Activated CD8-positive, alpha-beta memory T cell treated with anti-CD3 and anti-CD28 coated beads for 36 hours (primary cell): ENCODE data around the gene ETS1. TPM values are rescaled to one million over a fixed set of nuclear protein-coding genes. Genes with fewer than 3 reads are reported as not detected.

Experiments used
- CTCF ChIA-PET: fragments of 350-600 bp; sonication (Branson Sonifier 250); formaldehyde crosslinking; loops from one replicate; lab custom pipeline; 2021; ENCODE audit warnings: antibody characterized with exemption; lab: Charles Lee
- POLR2A ChIA-PET: fragments of 350-600 bp; sonication (Branson Sonifier 250); formaldehyde crosslinking; loops from one replicate; lab custom pipeline; 2021; ENCODE audit warnings: antibody characterized with exemption; lab: Charles Lee
- total RNA-seq, 2 experiments: library from RNA; stranded (reverse); gene quantifications; one replicate each; pipeline ENCODE4 v1.2.3, GENCODE V29; 2021

ETS1 gene
- total RNA-seq, 2 experiments from 2014 or later: 417 to 420 TPM

DNA sequence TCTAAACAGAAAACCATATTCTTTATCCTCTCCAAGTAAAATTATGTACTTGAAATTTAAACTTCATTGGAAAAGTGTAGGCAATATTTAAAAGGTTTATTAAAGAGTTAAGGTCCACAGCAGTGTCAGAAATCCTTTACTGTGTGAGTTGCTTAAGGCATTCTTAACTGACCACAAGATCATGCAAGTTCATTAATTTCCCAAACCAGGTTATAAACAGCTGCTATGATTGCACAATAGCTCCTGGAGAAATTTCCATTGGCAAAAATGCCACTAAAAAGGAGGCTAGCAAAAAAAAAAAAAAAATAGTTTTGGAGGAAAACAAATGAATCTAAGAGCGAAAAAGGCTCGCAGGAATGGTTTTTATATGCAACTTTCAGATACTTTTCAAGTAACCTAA, 106.2 kb downstream of the ETS1 start:
- CTCF ChIA-PET: interaction anchor here (0.7 to 2.0 kb wide), 2 partner anchors 16 to 220 kb away, joined by 3 to 5 read pairs; no protein-coding TSS in a partner anchor

GRCh38 chr11:128480665-128481064, 106.7 kb downstream of the ETS1 start:
- ChIA-PET CTCF (interaction anchor here (0.7 to 1.3 kb wide), 3 partner anchors 10 to 220 kb away, joined by 3 to 4 read pairs (median 3); no protein-coding TSS in a partner anchor), POLR2A (interaction anchor here (0.7 to 2.3 kb wide), 6 partner anchors 38 to 301 kb away, joined by 3 to 12 read pairs (median 3); no protein-coding TSS in a partner anchor)

More for the DNA sequence above, 106.2 kb downstream of the ETS1 start:
- POLR2A ChIA-PET: interaction anchor here (0.7 to 2.7 kb wide), 6 partner anchors 14 to 300 kb away, joined by 3 to 12 read pairs (median 4); no protein-coding TSS in a partner anchor

- ChIA-PET POLR2A (interaction anchor here (0.6 to 1.2 kb wide), 4 partner anchors 36 to 207 kb away, joined by 3 to 4 read pairs (median 4); no protein-coding TSS in a partner anchor), CTCF (interaction anchor here (0.6 to 1.3 kb wide), 3 partner anchors 10 to 157 kb away, joined by 3 to 4 read pairs (median 3); no protein-coding TSS in a partner anchor)
These were observed 107.3 kb downstream of the ETS1 start for GRCh38 chr11:128480066-128480465.

- POLR2A ChIA-PET: interaction anchor here (0.7 to 1.2 kb wide), 2 partner anchors 37 to 42 kb away, joined by 4 read pairs; no protein-coding TSS in a partner anchor
- CTCF ChIA-PET: interaction anchor here (1.3 kb wide), 1 partner anchor 11 kb away, joined by 6 read pairs; no protein-coding TSS in a partner anchor
These were observed 108.2 kb downstream of the ETS1 start for GRCh38 chr11:128479144-128479543.

- ChIA-PET CTCF (interaction anchor here (1.3 kb wide), 1 partner anchor 10 kb away, joined by 6 read pairs; no protein-coding TSS in a partner anchor), POLR2A (no interaction called here)
These were observed 109.1 kb downstream of the ETS1 start for GRCh38 chr11:128478305-128478704.

DNA sequence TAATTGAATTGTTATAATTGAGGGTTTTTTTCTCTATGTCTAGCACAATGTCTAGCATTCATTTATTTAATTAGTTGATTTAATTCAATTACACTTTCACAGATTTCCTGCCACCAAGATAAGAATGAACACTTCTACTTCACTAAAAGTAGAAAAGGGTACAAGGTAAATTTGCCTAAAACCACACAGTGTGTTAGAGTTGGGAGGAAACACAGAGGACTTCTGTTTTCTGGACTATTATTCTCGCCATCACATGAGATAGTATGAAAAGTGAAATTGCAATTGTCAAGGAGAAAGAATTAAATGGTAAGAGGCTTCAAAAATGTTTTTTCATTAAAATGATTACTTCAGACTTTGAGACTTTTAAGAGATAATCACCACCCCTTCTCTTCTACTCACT, 109.5 kb downstream of the ETS1 start:
- ChIA-PET POLR2A (no interaction called here), CTCF (interaction anchor here (2.0 kb wide), 1 partner anchor 10 kb away, joined by 4 read pairs; no protein-coding TSS in a partner anchor)

- ChIA-PET CTCF (interaction anchor here (0.9 to 2.0 kb wide), 7 partner anchors 11 to 354 kb away, joined by 3 to 5 read pairs (median 3); no protein-coding TSS in a partner anchor), POLR2A (interaction anchor here (1.0 to 1.1 kb wide), 2 partner anchors 31 to 43 kb away, joined by 3 to 4 read pairs; no protein-coding TSS in a partner anchor)
These were observed 110.1 kb downstream of the ETS1 start for GRCh38 chr11:128477278-128477677.

DNA sequence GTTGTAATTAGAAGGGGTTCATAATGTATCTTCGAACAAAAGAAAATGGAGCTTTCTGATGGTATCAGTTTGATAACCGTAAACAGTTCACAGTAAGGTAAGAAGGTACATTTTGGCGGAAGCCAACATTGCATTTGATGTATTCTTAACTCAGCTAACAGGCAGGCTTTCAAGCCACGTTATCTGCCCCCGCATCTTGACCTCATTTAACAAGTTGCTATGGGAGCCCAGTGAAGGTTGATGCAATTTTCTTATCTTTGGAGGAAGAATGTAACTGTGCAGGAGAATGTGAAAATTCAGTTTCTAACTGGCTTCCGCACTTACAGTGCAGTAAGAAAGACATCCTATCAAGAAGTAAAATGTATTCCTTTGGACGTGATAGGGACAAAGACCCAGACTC, 110.6 kb downstream of the ETS1 start:
- POLR2A ChIA-PET: interaction anchor here (0.9 to 1.1 kb wide), 3 partner anchors 32 to 148 kb away, joined by 3 to 4 read pairs (median 3); no protein-coding TSS in a partner anchor
- CTCF ChIA-PET: interaction anchor here (0.9 to 2.0 kb wide), 7 partner anchors 11 to 354 kb away, joined by 3 to 5 read pairs (median 3); no protein-coding TSS in a partner anchor

- POLR2A ChIA-PET: interaction anchor here (0.9 to 1.5 kb wide), 3 partner anchors 21 to 149 kb away, joined by 3 to 4 read pairs (median 4); no protein-coding TSS in a partner anchor
- CTCF ChIA-PET: interaction anchor here (0.9 to 2.8 kb wide), 8 partner anchors 11 to 355 kb away, joined by 3 to 8 read pairs (median 4); no protein-coding TSS in a partner anchor
These were observed 111.3 kb downstream of the ETS1 start for GRCh38 chr11:128476049-128476448.

GRCh38 chr11:128474036-128474874, 113.1 kb downstream of the ETS1 start:
- ChIA-PET POLR2A (interaction anchor here (0.6 to 1.4 kb wide), 4 partner anchors 10 to 43 kb away, joined by 3 to 5 read pairs (median 4); no protein-coding TSS in a partner anchor), CTCF (interaction anchor here (0.8 to 2.8 kb wide), 9 partner anchors 9 to 316 kb away, joined by 3 to 8 read pairs (median 5); no protein-coding TSS in a partner anchor)

DNA sequence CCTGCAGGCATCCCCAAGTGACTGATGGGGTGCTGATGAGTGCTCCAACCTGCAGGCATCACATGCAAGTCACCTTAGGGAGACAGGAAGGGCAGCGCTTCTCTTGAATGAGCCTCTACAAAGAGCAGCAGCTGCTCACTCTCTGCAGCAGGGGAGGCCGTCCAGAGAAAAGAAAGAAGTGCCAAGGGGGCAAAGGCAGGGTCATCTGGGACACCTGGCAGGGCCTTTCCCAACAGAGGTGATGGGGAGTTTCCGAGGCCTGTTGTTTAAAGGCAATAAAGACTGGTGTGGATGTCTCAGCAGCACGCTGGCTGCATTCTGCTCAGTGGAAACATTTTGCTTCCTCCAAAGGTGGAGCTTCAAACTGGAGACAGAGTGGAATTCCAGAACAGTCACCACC, 113.7 kb downstream of the ETS1 start:
- ChIA-PET CTCF (interaction anchor here (1.3 to 2.8 kb wide), 5 partner anchors 9 to 159 kb away, joined by 3 to 8 read pairs (median 5); no protein-coding TSS in a partner anchor), POLR2A (interaction anchor here (1.0 to 1.4 kb wide), 5 partner anchors 9 to 46 kb away, joined by 3 to 5 read pairs (median 4); no protein-coding TSS in a partner anchor)

DNA sequence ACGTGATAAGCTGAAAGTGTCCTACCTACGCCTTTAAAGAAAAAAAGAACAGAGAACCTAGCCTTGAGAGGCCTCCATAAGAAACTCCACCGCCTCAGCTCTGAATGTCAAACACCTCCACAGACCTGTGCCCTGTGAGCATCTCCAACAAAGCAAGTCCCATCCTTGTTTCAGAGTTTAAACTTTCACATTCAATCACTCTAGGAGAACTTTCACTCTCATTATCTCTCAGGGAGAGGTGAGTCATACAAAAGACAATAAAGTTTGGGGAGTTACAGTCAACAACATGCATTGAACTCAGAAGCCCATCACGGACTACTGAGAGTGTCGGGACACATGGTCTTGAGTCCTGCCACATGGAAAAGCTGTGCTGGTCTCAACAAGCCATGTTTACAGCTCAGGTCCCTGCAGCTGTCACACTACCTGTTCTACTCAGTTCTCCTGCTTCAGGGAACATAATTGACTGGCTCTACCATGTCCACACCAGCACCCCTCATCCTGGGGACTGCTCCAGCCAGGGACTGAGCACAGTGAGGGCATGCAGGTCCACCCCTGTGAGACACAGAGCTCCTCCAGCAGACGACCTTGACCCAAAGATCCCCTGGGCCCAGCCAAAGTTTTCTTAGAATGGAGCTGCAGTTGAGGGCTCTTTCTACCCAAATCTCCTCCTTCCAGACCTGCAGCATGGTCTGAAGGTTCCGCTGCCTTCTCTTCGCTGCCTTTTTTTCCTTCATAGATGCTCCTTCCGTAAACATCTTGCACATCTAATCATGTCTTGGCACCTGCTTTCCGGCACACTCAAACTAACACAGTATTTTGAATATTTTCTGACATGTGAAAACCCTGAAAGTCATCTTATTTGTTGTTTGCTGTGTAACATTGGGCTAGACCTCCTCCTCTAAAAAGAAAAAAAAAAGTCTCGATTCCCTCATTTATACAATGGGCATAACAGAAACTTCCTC, 114.9 kb downstream of the ETS1 start:
- ChIA-PET CTCF (interaction anchor here (1.0 to 2.1 kb wide), 8 partner anchors 11 to 435 kb away, joined by 3 to 9 read pairs (median 4); no protein-coding TSS in a partner anchor), POLR2A (interaction anchor here (0.5 to 2.4 kb wide), 12 partner anchors 10 to 182 kb away, joined by 3 to 8 read pairs (median 4); no protein-coding TSS in a partner anchor)

- CTCF ChIA-PET: interaction anchor here (1.0 to 2.1 kb wide), 3 partner anchors 153 to 180 kb away, joined by 3 to 9 read pairs (median 3); no protein-coding TSS in a partner anchor
These were observed 116.2 kb downstream of the ETS1 start for GRCh38 chr11:128471138-128471661.

DNA sequence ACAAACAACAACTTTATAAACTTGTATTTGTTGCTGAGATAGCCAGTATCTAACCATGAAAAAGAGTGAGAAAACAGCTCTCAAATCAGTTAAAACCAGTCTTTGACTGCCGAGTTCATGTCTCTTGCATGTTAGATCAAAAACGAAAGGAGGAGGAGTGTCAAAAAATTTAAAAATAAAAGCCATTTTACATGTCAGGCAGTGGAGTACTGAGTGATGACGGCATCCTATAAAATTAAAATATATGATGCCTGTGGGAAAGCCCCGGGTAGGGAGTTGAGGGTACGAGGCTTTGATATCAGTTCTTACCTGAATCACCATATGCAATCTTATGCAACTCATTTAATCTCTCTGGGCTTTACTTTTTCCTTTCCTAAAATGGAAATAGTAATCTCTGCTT, 117.3 kb downstream of the ETS1 start:
- CTCF ChIA-PET: interaction anchor here (1.4 kb wide), 1 partner anchor 50 kb away, joined by 3 read pairs; no protein-coding TSS in a partner anchor

More at GRCh38 chr11:128471138-128471661, 116.2 kb downstream of the ETS1 start:
- POLR2A ChIA-PET: interaction anchor here (0.6 to 2.4 kb wide), 6 partner anchors 28 to 181 kb away, joined by 3 to 14 read pairs (median 4); no protein-coding TSS in a partner anchor

DNA sequence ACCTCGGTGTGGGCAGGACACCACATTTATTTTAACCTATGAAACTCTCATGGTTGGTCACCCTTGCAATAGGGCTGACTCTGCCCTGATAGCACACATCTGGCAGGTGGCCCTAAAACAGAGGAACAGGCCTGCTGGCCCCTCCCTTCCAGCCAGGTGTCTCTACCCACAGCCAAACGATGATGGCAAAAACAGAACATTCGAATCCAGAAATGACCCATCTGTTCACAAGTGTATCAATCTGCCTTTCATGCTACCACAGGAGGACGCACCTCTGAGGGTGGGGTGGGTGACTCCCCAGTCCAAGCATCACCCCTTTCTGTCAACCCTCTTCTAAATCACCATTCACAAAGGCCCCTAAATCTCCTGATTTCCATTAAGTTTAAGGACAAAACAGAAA, 118.1 kb downstream of the ETS1 start:
- CTCF ChIA-PET: interaction anchor here (1.6 kb wide), 1 partner anchor 127 kb away, joined by 3 read pairs; no protein-coding TSS in a partner anchor
- POLR2A ChIA-PET: interaction anchor here (0.5 kb wide), 1 partner anchor 180 kb away, joined by 4 read pairs; no protein-coding TSS in a partner anchor

More for the DNA sequence above, 117.3 kb downstream of the ETS1 start:
- POLR2A ChIA-PET: no interaction called here

GRCh38 chr11:128468111-128468510, 119.2 kb downstream of the ETS1 start:
- POLR2A ChIA-PET: interaction anchor here (1.0 to 1.1 kb wide), 4 partner anchors 14 to 177 kb away, joined by 3 to 4 read pairs (median 4); no protein-coding TSS in a partner anchor
- CTCF ChIA-PET: interaction anchor here (1.6 to 2.1 kb wide), 3 partner anchors 11 to 178 kb away, joined by 3 to 10 read pairs (median 6); no protein-coding TSS in a partner anchor
